Testis (tissue), 3 donors: ENCODE data around the gene UBE2E1. TPM values are rescaled to one million over a fixed set of nuclear protein-coding genes. Genes with fewer than 3 reads are reported as not detected.

ENCODE experiments used
- DNase-seq: peaks from one replicate; pipeline ENCODE4 v3.0.0-alpha.2; 2019
- H3K27ac ChIP-seq, 2 donors: fragments of 200-600 bp; sonication (generic); one replicate each; pipeline ENCODE4 v1.5.1; 2019
- H3K27me3 ChIP-seq: fragments of 200-600 bp; sonication (generic); one replicate; pipeline ENCODE4 v1.5.1; 2019
- H3K36me3 ChIP-seq: fragments of 200-600 bp; sonication (generic); one replicate; pipeline ENCODE4 v1.5.1; 2017; ENCODE audit warnings: low read depth; ENCODE audit errors: missing control alignments
- H3K4me1 ChIP-seq: fragments of 200-600 bp; sonication (generic); one replicate; pipeline ENCODE4 v1.5.1; 2019
- H3K4me3 ChIP-seq, 2 donors: fragments of 200-600 bp; sonication (generic); one replicate each; pipeline ENCODE4 v1.5.1; 2017 to 2019
- H3K9me3 ChIP-seq: fragments of 200-600 bp; sonication (generic); one replicate; pipeline ENCODE4 v1.5.1; 2017
- CTCF ChIP-seq, 3 experiments: fragments of 450-650 bp in 2 of 3; fragments of 200-600 bp in 1 of 3; sonication (generic) in 1 of 3; IDR thresholded peaks; one replicate each; pipeline ENCODE4 v1.5.1; 2016 to 2019; ENCODE audit warnings: antibody characterized with exemption in 3 of 3, mild to moderate bottlenecking in 2 of 3, moderate library complexity in 1 of 3
- POLR2A ChIP-seq: fragments of 450-650 bp; IDR thresholded peaks from one replicate; pipeline ENCODE4 v1.6.1; 2017; ENCODE audit warnings: antibody characterized with exemption, mild to moderate bottlenecking, moderate library complexity
- WGBS, 2 donors: methylation state at CpG; one replicate each; pipeline ENCODE4 v1.1.5; 2018; 5-methylcytosine and 5-hydroxymethylcytosine counted together
- intact Hi-C: fragments of 100-400 bp; cut with DNase I; formaldehyde crosslinking; loops from one replicate; pipeline ENCODE4 v1.15.1; 2023; ENCODE audit warnings: low total_unique reads
- polyA plus RNA-seq: library from polyadenylated mRNA; stranded (reverse); fragments of 350-450 nt; fragmentation: Illumina TruSeq; extraction: RNeasy Lipid Tissue Mini Kit (QIAGEN cat#74804); gene quantifications from one replicate; pipeline ENCODE4 v1.2.3, GENCODE V29; 2014; ENCODE audit warnings: low read depth, low replicate concordance; ENCODE audit not compliant: insufficient read depth
- total RNA-seq, 2 donors: library from RNA; depleted of rRNA; stranded (reverse); fragments of >200 nt; gene quantifications; one replicate each; pipeline ENCODE4 v1.2.3, GENCODE V29; 2016

UBE2E1 gene
- total and polyA plus RNA-seq, 3 donors from 2014 or later: 68.7 to 89.5 (median 82.2) TPM

- Histone ChIP-seq H3K4me1 (no peaks in the 10 kb centered on the region), H3K9me3 (no peaks in the 10 kb centered on the region), H3K4me3 (no peak overlapping the region), H3K36me3 (no peaks in the 10 kb centered on the region), H3K27me3 (no peaks in the 10 kb centered on the region), H3K27ac (no peak overlapping the region)
- DNase-seq: no peak
- intact Hi-C loops: no loop called here
- 52 to 74% methylated on average over 1 of the region's 1 CpG for WGBS, 2 donors
- no peak for TF ChIP-seq POLR2A
- TF ChIP-seq CTCF (IDR thresholded peaks at IDR 0.05): no peak
These were observed 30.9 kb downstream of the UBE2E1 start for GRCh38 chr3:23836536-23837230.

- Histone ChIP-seq H3K4me1 (no peaks in the 10 kb centered on the region), H3K9me3 (no peaks in the 10 kb centered on the region), H3K27me3 (no peaks in the 10 kb centered on the region), H3K36me3 (no peaks in the 10 kb centered on the region), H3K4me3 (no peak overlapping the region), H3K27ac (no peak overlapping the region)
- WGBS, 2 donors: 67 to 71% methylated on average over 1 of the region's 1 CpG
- no peak for DNase-seq
- intact Hi-C loops: no loop called here
- no peak for TF ChIP-seq CTCF (IDR thresholded peaks at IDR 0.05)
- no peak for TF ChIP-seq POLR2A
These were observed 31.5 kb downstream of the UBE2E1 start for GRCh38 chr3:23837286-23837685.

- WGBS, 2 donors: 78 to 84% methylated on average over 1 of the region's 1 CpG
- intact Hi-C loops: no loop called here
- Histone ChIP-seq H3K27me3 (no peaks in the 10 kb centered on the region), H3K4me3 (no peak overlapping the region), H3K9me3 (no peaks in the 10 kb centered on the region), H3K4me1 (no peaks in the 10 kb centered on the region), H3K27ac (no peak overlapping the region), H3K36me3 (no peaks in the 10 kb centered on the region)
- TF ChIP-seq POLR2A (no peak), CTCF (IDR thresholded peaks at IDR 0.05) (no peak)
- DNase-seq: no peak
These were observed 31.9 kb downstream of the UBE2E1 start for GRCh38 chr3:23837691-23838090.

GRCh38 chr3:23840521-23840920 lies 34.8 kb downstream of the UBE2E1 start:
- H3K36me3 ChIP-seq: no peaks in the 10 kb centered on the region
- H3K4me1 ChIP-seq: no peaks in the 10 kb centered on the region
- H3K9me3 ChIP-seq: no peaks in the 10 kb centered on the region
- 83 to 87% methylated on average over 5 of the region's 5 CpGs for WGBS, 2 donors
- no peak overlapping the region for H3K27ac ChIP-seq
- no peak for DNase-seq
- TF ChIP-seq CTCF (IDR thresholded peaks at IDR 0.05): no peak
- TF ChIP-seq POLR2A: no peak
- no peaks in the 10 kb centered on the region for H3K27me3 ChIP-seq
- intact Hi-C loops: no loop called here
- H3K4me3 ChIP-seq: no peak overlapping the region

GRCh38 chr3:23843869-23844268 lies 38.1 kb downstream of the UBE2E1 start:
- TF ChIP-seq CTCF (IDR thresholded peaks at IDR 0.05): no peak
- TF ChIP-seq POLR2A: no peak
- no peaks in the 10 kb centered on the region for H3K9me3 ChIP-seq
- 80 to 88% methylated on average over 3 of the region's 3 CpGs for WGBS, 2 donors
- intact Hi-C loops: no loop called here
- no peak overlapping the region for H3K27ac ChIP-seq
- DNase-seq: no peak
- H3K4me1 ChIP-seq: no peaks in the 10 kb centered on the region
- H3K36me3 ChIP-seq: no peaks in the 10 kb centered on the region
- no peaks in the 10 kb centered on the region for H3K27me3 ChIP-seq
- H3K4me3 ChIP-seq: no peak overlapping the region
